ENCODE measurements around the gene DUSP5. TPM values are rescaled to one million over a fixed set of nuclear protein-coding genes. Genes with fewer than 3 reads are reported as not detected.

Gene DUSP5
- total RNA-seq, 1 donor from 2014 or later = 5.2 TPM

DNA sequence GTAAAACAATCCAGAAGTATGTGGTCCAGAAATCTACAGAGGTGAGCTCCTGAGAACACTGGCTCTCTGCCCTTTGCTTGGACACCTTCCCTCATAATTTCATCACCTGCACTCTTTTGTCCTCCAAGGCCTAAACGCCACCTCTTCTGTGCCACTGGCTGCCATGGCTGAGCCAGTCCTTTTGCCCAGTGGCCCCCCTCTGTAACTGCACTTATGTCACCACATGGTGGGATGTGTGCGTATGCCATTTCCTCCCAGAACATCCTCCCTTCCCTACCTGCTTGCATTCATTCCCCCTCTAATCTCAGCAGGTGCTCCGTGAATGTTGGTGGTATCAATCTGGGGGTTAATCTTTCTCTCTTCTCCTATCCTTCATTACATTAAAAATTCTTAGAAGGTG is 17.3 kb upstream of the DUSP5 start:
- no peaks in the 10 kb centered on the region for H3K27me3 ChIP-seq (ENCODE audit: control insufficient read depth in 3 of 3, insufficient read depth in 3 of 3, low read length in 3 of 3)
- H3K4me3 ChIP-seq (ENCODE audit: low read length in 3 of 3) = no peak overlapping the region
- no peaks in the 10 kb centered on the region for H3K9me3 ChIP-seq (ENCODE audit: control insufficient read depth in 3 of 3, low read length in 3 of 3)
- no peaks in the 10 kb centered on the region for H3K36me3 ChIP-seq (ENCODE audit: control insufficient read depth in 3 of 3, insufficient read depth in 3 of 3, low read length in 3 of 3)
- H3K4me1 ChIP-seq (ENCODE audit: control insufficient read depth in 3 of 3, insufficient read depth in 3 of 3, low read length in 3 of 3) = no peaks in the 10 kb centered on the region
- no peak overlapping the region for H3K9ac ChIP-seq (ENCODE audit: low read depth in 1 of 3, low read length in 3 of 3)
- H3K27ac ChIP-seq (ENCODE audit: low read depth, low read length) = no peak overlapping the region

GRCh38 chr10:110481919-110482318 is 15.8 kb upstream of the DUSP5 start:
- no peak overlapping the region for H3K27ac ChIP-seq (ENCODE audit: low read depth, low read length)
- no peaks in the 10 kb centered on the region for H3K4me1 ChIP-seq (ENCODE audit: control insufficient read depth in 3 of 3, insufficient read depth in 3 of 3, low read length in 3 of 3)
- H3K27me3 ChIP-seq (ENCODE audit: control insufficient read depth in 3 of 3, insufficient read depth in 3 of 3, low read length in 3 of 3) = no peaks in the 10 kb centered on the region
- H3K9me3 ChIP-seq (ENCODE audit: control insufficient read depth in 3 of 3, low read length in 3 of 3) = no peaks in the 10 kb centered on the region
- no peak overlapping the region for H3K9ac ChIP-seq (ENCODE audit: low read depth in 1 of 3, low read length in 3 of 3)
- H3K4me3 ChIP-seq (ENCODE audit: low read length in 3 of 3) = no peak overlapping the region
- H3K36me3 ChIP-seq (ENCODE audit: control insufficient read depth in 3 of 3, insufficient read depth in 3 of 3, low read length in 3 of 3) = no peaks in the 10 kb centered on the region

DNA sequence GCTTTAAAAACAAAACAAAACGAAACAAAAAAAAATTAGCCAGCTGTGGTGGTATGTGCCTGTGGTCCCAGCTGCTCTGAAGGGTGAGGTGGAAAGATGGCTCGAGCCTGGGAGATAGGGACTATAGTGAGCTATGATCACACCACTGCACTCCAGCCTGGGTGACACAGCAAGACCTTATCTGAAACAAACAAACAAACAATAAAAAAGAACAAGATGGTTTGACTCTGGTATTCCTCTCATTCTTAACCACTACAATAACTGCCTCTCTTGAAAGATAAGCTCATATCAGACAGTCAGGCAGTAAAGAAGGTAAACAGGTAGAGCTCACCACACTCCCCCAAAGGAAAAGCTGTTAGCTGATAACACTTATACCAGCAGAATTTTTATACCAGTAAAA is 14.1 kb upstream of the DUSP5 start:
- no peak overlapping the region for H3K4me3 ChIP-seq (ENCODE audit: low read length in 3 of 3)
- H3K27ac ChIP-seq (ENCODE audit: low read depth, low read length) = no peak overlapping the region
- H3K9me3 ChIP-seq (ENCODE audit: control insufficient read depth in 3 of 3, low read length in 3 of 3) = no peaks in the 10 kb centered on the region
- no peak overlapping the region for H3K9ac ChIP-seq (ENCODE audit: low read depth in 1 of 3, low read length in 3 of 3)
- H3K4me1 ChIP-seq (ENCODE audit: control insufficient read depth in 3 of 3, insufficient read depth in 3 of 3, low read length in 3 of 3) = no peaks in the 10 kb centered on the region
- no peaks in the 10 kb centered on the region for H3K27me3 ChIP-seq (ENCODE audit: control insufficient read depth in 3 of 3, insufficient read depth in 3 of 3, low read length in 3 of 3)
- H3K36me3 ChIP-seq (ENCODE audit: control insufficient read depth in 3 of 3, insufficient read depth in 3 of 3, low read length in 3 of 3) = no peaks in the 10 kb centered on the region

DNA sequence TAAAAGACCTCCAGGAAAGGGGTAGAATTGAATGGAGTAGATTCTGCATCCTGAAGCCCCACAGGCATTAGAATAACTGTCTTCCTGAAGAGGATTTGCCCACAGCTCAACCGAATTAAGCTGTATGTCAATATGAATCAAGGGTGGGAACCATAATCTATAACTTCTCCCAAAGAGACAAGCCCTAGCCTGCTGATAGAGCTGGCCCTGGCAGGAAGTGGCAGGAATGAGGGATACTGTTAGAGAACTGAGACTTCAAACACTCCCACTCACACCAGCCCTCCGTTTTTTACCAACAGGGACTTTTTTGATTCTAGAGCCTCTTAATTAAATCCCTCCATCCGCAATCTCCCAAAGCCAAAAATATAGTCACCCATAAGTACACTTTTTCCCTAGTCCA is 12.2 kb upstream of the DUSP5 start:
- no peaks in the 10 kb centered on the region for H3K36me3 ChIP-seq (ENCODE audit: control insufficient read depth in 3 of 3, insufficient read depth in 3 of 3, low read length in 3 of 3)
- no peaks in the 10 kb centered on the region for H3K27me3 ChIP-seq (ENCODE audit: control insufficient read depth in 3 of 3, insufficient read depth in 3 of 3, low read length in 3 of 3)
- no peak overlapping the region for H3K9ac ChIP-seq (ENCODE audit: low read depth in 1 of 3, low read length in 3 of 3)
- no peaks in the 10 kb centered on the region for H3K4me1 ChIP-seq (ENCODE audit: control insufficient read depth in 3 of 3, insufficient read depth in 3 of 3, low read length in 3 of 3)
- no peak overlapping the region for H3K27ac ChIP-seq (ENCODE audit: low read depth, low read length)
- no peaks in the 10 kb centered on the region for H3K9me3 ChIP-seq (ENCODE audit: control insufficient read depth in 3 of 3, low read length in 3 of 3)
- no peak overlapping the region for H3K4me3 ChIP-seq (ENCODE audit: low read length in 3 of 3)

- Histone ChIP-seq H3K4me1 (ENCODE audit: control insufficient read depth in 3 of 3, insufficient read depth in 3 of 3, low read length in 3 of 3) (no peaks in the 10 kb centered on the region), H3K27me3 (ENCODE audit: control insufficient read depth in 3 of 3, insufficient read depth in 3 of 3, low read length in 3 of 3) (no peaks in the 10 kb centered on the region), H3K9ac (ENCODE audit: low read depth in 1 of 3, low read length in 3 of 3) (no peak overlapping the region), H3K27ac (ENCODE audit: low read depth, low read length) (no peak overlapping the region), H3K9me3 (ENCODE audit: control insufficient read depth in 3 of 3, low read length in 3 of 3) (no peaks in the 10 kb centered on the region), H3K36me3 (ENCODE audit: control insufficient read depth in 3 of 3, insufficient read depth in 3 of 3, low read length in 3 of 3) (no peaks in the 10 kb centered on the region), H3K4me3 (ENCODE audit: low read length in 3 of 3) (no peak overlapping the region)
Measured at GRCh38 chr10:110486680-110487410, 10.9 kb upstream of the DUSP5 start.

DNA sequence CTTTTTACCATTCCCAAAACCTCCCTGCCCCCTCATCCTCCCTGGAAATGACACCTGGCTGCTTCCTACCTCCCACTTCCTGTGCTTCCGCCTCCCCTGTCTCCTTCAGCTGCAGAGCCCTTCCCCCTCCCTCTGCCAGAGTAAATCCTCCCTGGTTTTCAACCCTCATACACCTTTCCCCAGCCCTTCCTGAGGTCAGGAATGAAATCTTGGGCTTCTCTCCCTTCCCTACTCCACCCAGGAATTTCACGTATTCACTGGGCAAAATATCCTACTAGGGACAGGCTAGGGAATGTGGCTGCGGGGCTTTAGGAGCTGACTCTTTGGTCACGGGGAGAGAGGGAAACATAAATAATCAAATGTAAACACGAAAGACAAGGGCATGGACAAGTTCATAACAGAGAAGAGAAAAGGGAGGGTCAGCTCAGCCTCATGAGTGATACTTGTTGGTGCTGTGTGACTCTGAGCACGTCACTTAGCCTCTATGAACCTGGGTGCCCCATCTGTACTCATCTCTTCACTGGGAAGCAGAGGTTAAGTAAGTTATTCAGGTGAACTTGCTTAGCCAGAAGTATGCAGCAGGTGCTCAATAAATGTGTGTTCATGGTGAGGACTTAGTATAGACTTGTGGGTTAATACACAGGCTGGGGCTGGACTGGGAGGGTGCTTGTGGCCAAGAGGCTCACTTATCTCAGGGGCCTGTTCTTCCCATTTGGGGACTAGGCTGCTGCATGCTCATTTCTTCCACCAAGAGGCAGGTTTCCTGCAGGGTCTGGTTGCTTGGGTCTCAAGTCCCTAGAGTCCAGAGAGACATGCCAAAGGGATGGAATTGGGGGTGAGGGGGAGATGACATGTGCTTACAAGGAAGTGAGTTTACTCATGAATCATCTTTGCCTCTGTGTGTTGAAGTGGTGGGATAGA is 10.0 kb upstream of the DUSP5 start:
- Histone ChIP-seq H3K9ac (ENCODE audit: low read depth in 1 of 3, low read length in 3 of 3) (no peak overlapping the region), H3K9me3 (ENCODE audit: control insufficient read depth in 3 of 3, low read length in 3 of 3) (no peaks in the 10 kb centered on the region), H3K27me3 (ENCODE audit: control insufficient read depth in 3 of 3, insufficient read depth in 3 of 3, low read length in 3 of 3) (no peaks in the 10 kb centered on the region), H3K4me3 (ENCODE audit: low read length in 3 of 3) (no peak overlapping the region), H3K4me1 (ENCODE audit: control insufficient read depth in 3 of 3, insufficient read depth in 3 of 3, low read length in 3 of 3) (no peaks in the 10 kb centered on the region), H3K27ac (ENCODE audit: low read depth, low read length) (no peak overlapping the region), H3K36me3 (ENCODE audit: control insufficient read depth in 3 of 3, insufficient read depth in 3 of 3, low read length in 3 of 3) (no peaks in the 10 kb centered on the region)

DNA sequence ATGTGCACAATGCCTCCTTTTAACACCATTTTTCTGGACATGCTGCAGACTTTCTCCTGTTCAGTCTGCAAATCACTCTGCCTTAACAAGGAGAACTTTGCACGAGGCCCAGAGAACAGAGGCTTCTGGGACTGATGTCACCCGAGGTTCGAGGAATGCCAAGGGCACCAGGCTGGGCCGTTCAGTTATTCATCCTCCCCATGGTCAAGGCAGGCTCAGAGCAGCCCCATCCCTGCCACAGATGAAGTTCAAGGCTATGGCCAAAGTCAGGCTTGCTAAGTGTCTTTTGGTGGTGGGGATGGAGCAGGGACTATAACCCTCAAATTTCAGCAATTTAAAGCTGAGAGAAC is 9.4 kb upstream of the DUSP5 start:
- no peaks in the 10 kb centered on the region for H3K27me3 ChIP-seq (ENCODE audit: control insufficient read depth in 3 of 3, insufficient read depth in 3 of 3, low read length in 3 of 3)
- H3K4me3 ChIP-seq (ENCODE audit: low read length in 3 of 3) = no peak overlapping the region
- H3K27ac ChIP-seq (ENCODE audit: low read depth, low read length) = no peak overlapping the region
- H3K36me3 ChIP-seq (ENCODE audit: control insufficient read depth in 3 of 3, insufficient read depth in 3 of 3, low read length in 3 of 3) = no peaks in the 10 kb centered on the region
- H3K9ac ChIP-seq (ENCODE audit: low read depth in 1 of 3, low read length in 3 of 3) = no peak overlapping the region
- no peaks in the 10 kb centered on the region for H3K9me3 ChIP-seq (ENCODE audit: control insufficient read depth in 3 of 3, low read length in 3 of 3)
- no peaks in the 10 kb centered on the region for H3K4me1 ChIP-seq (ENCODE audit: control insufficient read depth in 3 of 3, insufficient read depth in 3 of 3, low read length in 3 of 3)

- Histone ChIP-seq H3K4me1 (ENCODE audit: control insufficient read depth in 3 of 3, insufficient read depth in 3 of 3, low read length in 3 of 3) (no peaks in the 10 kb centered on the region), H3K9me3 (ENCODE audit: control insufficient read depth in 3 of 3, low read length in 3 of 3) (no peaks in the 10 kb centered on the region), H3K27me3 (ENCODE audit: control insufficient read depth in 3 of 3, insufficient read depth in 3 of 3, low read length in 3 of 3) (no peaks in the 10 kb centered on the region), H3K9ac (ENCODE audit: low read depth in 1 of 3, low read length in 3 of 3) (no peak overlapping the region), H3K4me3 (ENCODE audit: low read length in 3 of 3) (no peak overlapping the region), H3K27ac (ENCODE audit: low read depth, low read length) (no peak overlapping the region), H3K36me3 (ENCODE audit: control insufficient read depth in 3 of 3, insufficient read depth in 3 of 3, low read length in 3 of 3) (no peaks in the 10 kb centered on the region)
Measured at GRCh38 chr10:110488940-110489339, 8.8 kb upstream of the DUSP5 start.

DNA sequence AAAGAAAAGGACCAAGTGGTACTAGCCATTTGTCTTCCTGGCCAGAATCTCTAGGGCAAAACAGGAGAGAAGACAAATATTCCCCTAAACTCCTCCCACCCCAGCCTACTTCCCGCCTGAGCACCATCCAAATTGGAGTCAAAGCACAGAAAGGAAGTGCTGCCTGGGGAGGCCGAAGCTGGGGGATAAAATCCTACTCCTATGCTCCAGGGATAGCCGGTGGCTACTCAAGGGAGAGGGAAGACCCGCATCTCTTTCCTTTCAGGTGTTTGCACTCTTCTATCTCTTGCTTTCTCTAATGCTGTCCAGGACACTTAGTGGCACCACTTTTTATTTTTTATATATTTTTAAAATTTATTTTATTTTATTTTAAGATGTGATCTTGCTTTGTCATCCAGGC is 7.1 kb upstream of the DUSP5 start:
- Histone ChIP-seq H3K4me1 (ENCODE audit: control insufficient read depth in 3 of 3, insufficient read depth in 3 of 3, low read length in 3 of 3) (no peaks in the 10 kb centered on the region), H3K27ac (ENCODE audit: low read depth, low read length) (no peak overlapping the region), H3K9ac (ENCODE audit: low read depth in 1 of 3, low read length in 3 of 3) (no peak overlapping the region), H3K4me3 (ENCODE audit: low read length in 3 of 3) (no peak overlapping the region), H3K9me3 (ENCODE audit: control insufficient read depth in 3 of 3, low read length in 3 of 3) (no peaks in the 10 kb centered on the region), H3K27me3 (ENCODE audit: control insufficient read depth in 3 of 3, insufficient read depth in 3 of 3, low read length in 3 of 3) (no peaks in the 10 kb centered on the region), H3K36me3 (ENCODE audit: control insufficient read depth in 3 of 3, insufficient read depth in 3 of 3, low read length in 3 of 3) (no peaks in the 10 kb centered on the region)

GRCh38 chr10:110491346-110491745 is 6.4 kb upstream of the DUSP5 start:
- no peak overlapping the region for H3K27ac ChIP-seq (ENCODE audit: low read depth, low read length)
- H3K27me3 ChIP-seq (ENCODE audit: control insufficient read depth in 3 of 3, insufficient read depth in 3 of 3, low read length in 3 of 3) = no peaks in the 10 kb centered on the region
- peaks cover 0 to 3% (median under 1%) of the 10 kb centered on the region in 3 donors for H3K4me1 ChIP-seq (ENCODE audit: control insufficient read depth in 3 of 3, insufficient read depth in 3 of 3, low read length in 3 of 3)
- no peak overlapping the region for H3K4me3 ChIP-seq (ENCODE audit: low read length in 3 of 3)
- no peaks in the 10 kb centered on the region for H3K9me3 ChIP-seq (ENCODE audit: control insufficient read depth in 3 of 3, low read length in 3 of 3)
- no peaks in the 10 kb centered on the region for H3K36me3 ChIP-seq (ENCODE audit: control insufficient read depth in 3 of 3, insufficient read depth in 3 of 3, low read length in 3 of 3)
- H3K9ac ChIP-seq (ENCODE audit: low read depth in 1 of 3, low read length in 3 of 3) = no peak overlapping the region
